Caco-2 (cell line): Measurements from ENCODE around the gene DEPP1. TPM values are rescaled to one million over a fixed set of nuclear protein-coding genes. Genes with fewer than 3 reads are reported as not detected.

Experiments
- BruUV-seq: library from RNA; stranded (reverse); fragments of 400-500 nt; replicated peaks from 2 replicates; lab custom pipeline; 2021; lab: Mats Ljungman, UMichigan
- CTCF ChIA-PET: fragments of 300-600 bp; sonication (Branson Sonifier 250); formaldehyde crosslinking; loops from one replicate; lab custom pipeline; 2022; ENCODE audit warnings: antibody characterized with exemption; lab: Charles Lee
- POLR2A ChIA-PET: fragments of 300-600 bp; sonication (Branson Sonifier 250); formaldehyde crosslinking; loops from one replicate; lab custom pipeline; 2022; ENCODE audit warnings: antibody characterized with exemption; lab: Charles Lee
- DNase-seq, 2 experiments: peaks; one replicate each; pipeline versions ENCODE4 v3.0.0 to v3.0.0-alpha.2; 2020 to 2022
- H3K27me3 ChIP-seq: replicated peaks from 2 replicates; pipeline ENCODE4 v1.6.0; 2011; ENCODE audit warnings: low read length; ENCODE audit not compliant: control insufficient read depth, insufficient read depth
- H3K36me3 ChIP-seq: 2 replicates; pipeline ENCODE4 v1.5.1; 2011; ENCODE audit warnings: low read length; ENCODE audit not compliant: control insufficient read depth, insufficient read depth
- H3K4me1 ChIP-seq: fragments of 250-450 bp; sonication (Bioruptor Pico); 2 replicates; pipeline ENCODE4 v1.5.1; 2020; ENCODE audit warnings: mild to moderate bottlenecking
- H3K4me3 ChIP-seq: 2 replicates; pipeline ENCODE4 v1.5.1; 2011; ENCODE audit warnings: low read depth, mild to moderate bottlenecking, control low read depth, low read length
- H3K9me3 ChIP-seq: fragments of 250-450 bp; sonication (Bioruptor Pico); 2 replicates; pipeline ENCODE4 v1.5.1; 2020; ENCODE audit warnings: mild to moderate bottlenecking, moderate library complexity
- H3K27ac Mint-ChIP-seq: one replicate; pipeline ENCODE4 v1.8.0; 2022; ENCODE audit warnings: mixed read lengths; ENCODE audit not compliant: unreplicated experiment
- H3K27me3 Mint-ChIP-seq: one replicate; pipeline ENCODE4 v1.8.0; 2022; ENCODE audit warnings: mixed read lengths; ENCODE audit not compliant: insufficient read depth, unreplicated experiment
- H3K36me3 Mint-ChIP-seq: one replicate; pipeline ENCODE4 v1.8.0; 2022; ENCODE audit warnings: mild to moderate bottlenecking, mixed read lengths; ENCODE audit not compliant: insufficient read depth, unreplicated experiment
- H3K4me1 Mint-ChIP-seq: one replicate; pipeline ENCODE4 v1.8.0; 2022; ENCODE audit warnings: low read depth, mixed read lengths; ENCODE audit not compliant: unreplicated experiment
- H3K4me3 Mint-ChIP-seq: one replicate; pipeline ENCODE4 v1.8.0; 2022; ENCODE audit warnings: mild to moderate bottlenecking, moderate library complexity, mixed read lengths; ENCODE audit not compliant: unreplicated experiment
- H3K9me3 Mint-ChIP-seq: one replicate; pipeline ENCODE4 v1.8.0; 2022; ENCODE audit warnings: mixed read lengths; ENCODE audit not compliant: unreplicated experiment
- CTCF ChIP-seq, 2 experiments: fragments of 200-600 bp in 1 of 2; IDR thresholded peaks; 1 replicate in 1 of 2; 2 replicates in 1 of 2; pipeline versions ENCODE4 v1.5.1 to v1.8.0; 2011 to 2022; ENCODE audit warnings: antibody characterized with exemption in 1 of 2, control low read depth in 1 of 2, inconsistent platforms in 1 of 2, low read depth in 1 of 2, low read length in 1 of 2, mild to moderate bottlenecking in 1 of 2, moderate library complexity in 1 of 2; ENCODE audit not compliant: insufficient read depth in 1 of 2, severe bottlenecking in 1 of 2, unreplicated experiment in 1 of 2
- intact Hi-C: fragments of 100-400 bp; cut with micrococcal nuclease; formaldehyde crosslinking; loops from one replicate; pipeline ENCODE4 v1.10.0; 2022; ENCODE audit not compliant: unreplicated experiment
- total RNA-seq: library from RNA; stranded (reverse); gene quantifications from 2 replicates; pipeline ENCODE4 v1.2.3, GENCODE V29; 2022

Gene DEPP1
- total RNA-seq, 1 experiment from 2014 or later: 13.6 TPM

GRCh38 chr10:44929356-44930255 lies 49.0 kb downstream of the DEPP1 start:
- BruUV-seq: no TSS peak
- no peak overlapping the region for H3K4me3 Mint-ChIP-seq
- H3K9me3 ChIP-seq: no peaks in the 10 kb centered on the region

GRCh38 chr10:44928462-44928861 lies 50.1 kb downstream of the DEPP1 start:
- no peak for TF ChIP-seq CTCF (IDR thresholded peaks at IDR 0.05; ENCODE audit: insufficient read depth in 1 of 2, low read depth in 1 of 2, low read length in 1 of 2, severe bottlenecking in 1 of 2, unreplicated experiment in 1 of 2)
- no peaks in the 10 kb centered on the region for H3K4me1 Mint-ChIP-seq
- Histone ChIP-seq H3K4me1 (peaks cover 20% of the 10 kb centered on the region), H3K27me3 (no peaks in the 10 kb centered on the region), H3K36me3 (no peaks in the 10 kb centered on the region), H3K9me3 (no peaks in the 10 kb centered on the region), H3K4me3 (no peak overlapping the region)
- ChIA-PET POLR2A (interaction anchor here (0.6 kb wide), 1 partner anchor 35 kb away, joined by 4 read pairs; no protein-coding TSS in a partner anchor), CTCF (interaction anchor here (0.6 to 0.7 kb wide), 2 partner anchors 9 to 36 kb away, joined by 3 read pairs; no protein-coding TSS in a partner anchor)
- H3K27me3 Mint-ChIP-seq: peaks cover 8% of the 10 kb centered on the region
- DNase-seq: peak in 1 of 2 experiments; percentile 5
- no peak overlapping the region for H3K27ac Mint-ChIP-seq
- no peaks in the 10 kb centered on the region for H3K36me3 Mint-ChIP-seq
- BruUV-seq: no TSS peak
- H3K9me3 Mint-ChIP-seq: no peaks in the 10 kb centered on the region
- H3K4me3 Mint-ChIP-seq: no peak overlapping the region
- intact Hi-C loops: no loop called here

More at GRCh38 chr10:44929356-44930255, 49.0 kb downstream of the DEPP1 start:
- TF ChIP-seq CTCF (IDR thresholded peaks at IDR 0.05; ENCODE audit: insufficient read depth in 1 of 2, low read depth in 1 of 2, low read length in 1 of 2, severe bottlenecking in 1 of 2, unreplicated experiment in 1 of 2): no peak
- peaks cover 5% of the 10 kb centered on the region for H3K27me3 Mint-ChIP-seq
- H3K27ac Mint-ChIP-seq: no peak overlapping the region
- H3K36me3 Mint-ChIP-seq: no peaks in the 10 kb centered on the region
- CTCF ChIA-PET: interaction anchor here (0.6 kb wide), 1 partner anchor 34 kb away, joined by 3 read pairs; no protein-coding TSS in a partner anchor
- POLR2A ChIA-PET: no interaction called here
- H3K4me3 ChIP-seq: no peak overlapping the region
- peak in 1 of 2 experiments; percentile 31 for DNase-seq
- no peaks in the 10 kb centered on the region for H3K36me3 ChIP-seq
- H3K9me3 Mint-ChIP-seq: no peaks in the 10 kb centered on the region
- H3K4me1 ChIP-seq: peaks cover 28% of the 10 kb centered on the region
- peaks cover 7% of the 10 kb centered on the region for H3K4me1 Mint-ChIP-seq
- intact Hi-C loops: no loop called here
- H3K27me3 ChIP-seq: no peaks in the 10 kb centered on the region

GRCh38 chr10:44927352-44927751 lies 51.3 kb downstream of the DEPP1 start:
- Mint-ChIP-seq H3K4me3 (no peak overlapping the region), H3K4me1 (no peaks in the 10 kb centered on the region), H3K27ac (no peak overlapping the region), H3K27me3 (peaks cover 8% of the 10 kb centered on the region), H3K36me3 (no peaks in the 10 kb centered on the region), H3K9me3 (no peaks in the 10 kb centered on the region)
- intact Hi-C loops: no loop called here
- DNase-seq: peak in 1 of 2 experiments; percentile 37
- Histone ChIP-seq H3K36me3 (no peaks in the 10 kb centered on the region), H3K9me3 (no peaks in the 10 kb centered on the region), H3K4me3 (no peak overlapping the region), H3K4me1 (peaks cover 10% of the 10 kb centered on the region; the same call in 1 of the 2 replicates), H3K27me3 (no peaks in the 10 kb centered on the region)
- BruUV-seq: no TSS peak
- ChIA-PET POLR2A (no interaction called here), CTCF (no interaction called here)
- TF ChIP-seq CTCF (IDR thresholded peaks at IDR 0.05; ENCODE audit: insufficient read depth in 1 of 2, low read depth in 1 of 2, low read length in 1 of 2, severe bottlenecking in 1 of 2, unreplicated experiment in 1 of 2): no peak
